NOMO-1 treated with dmso at 0.1 percent for 144 hours (cell line): ENCODE results near the gene FDX1.

Experiments
- DNase-seq: peaks from one replicate; lab custom pipeline; 2025; ENCODE audit not compliant: unreplicated experiment; lab: John Stamatoyannopoulos, UW

Gene FDX1

DNA sequence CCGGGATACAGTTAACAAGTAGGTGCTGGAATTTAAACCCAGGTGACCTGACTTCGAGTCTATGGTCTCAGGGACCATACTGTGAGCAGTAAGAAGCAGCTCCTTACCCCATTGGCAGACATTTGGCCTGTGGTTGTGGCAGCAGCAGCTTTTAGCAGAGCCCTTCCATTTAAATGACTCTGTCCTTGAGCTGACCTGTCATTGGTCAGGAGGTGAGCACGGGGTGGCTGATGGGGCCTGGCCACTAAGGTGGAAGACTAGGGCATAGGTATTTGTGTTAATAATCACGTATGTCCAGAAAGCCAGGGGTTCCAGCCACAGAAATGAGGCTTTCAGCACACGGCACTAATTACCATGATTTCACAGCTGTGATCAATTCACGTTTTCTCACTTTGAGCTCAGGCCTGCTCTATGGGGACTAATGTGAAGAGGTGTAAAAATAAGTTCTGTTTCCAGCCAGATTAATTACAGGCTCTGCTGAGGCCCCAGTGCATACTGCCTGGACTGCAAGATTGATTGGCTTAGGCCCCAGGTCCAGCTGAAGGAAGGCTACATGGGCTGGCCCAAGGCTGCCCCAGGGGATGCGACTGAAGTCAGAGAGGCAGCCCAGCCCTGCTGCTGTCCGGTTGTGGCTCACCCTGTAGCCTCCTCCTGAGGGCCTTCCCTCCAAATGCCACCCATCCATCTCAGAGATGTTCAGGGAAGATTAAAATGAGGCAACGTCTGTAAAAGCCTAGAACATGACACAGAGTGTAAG lies 76.0 kb downstream of the FDX1 start:
- no peak for DNase-seq

DNA sequence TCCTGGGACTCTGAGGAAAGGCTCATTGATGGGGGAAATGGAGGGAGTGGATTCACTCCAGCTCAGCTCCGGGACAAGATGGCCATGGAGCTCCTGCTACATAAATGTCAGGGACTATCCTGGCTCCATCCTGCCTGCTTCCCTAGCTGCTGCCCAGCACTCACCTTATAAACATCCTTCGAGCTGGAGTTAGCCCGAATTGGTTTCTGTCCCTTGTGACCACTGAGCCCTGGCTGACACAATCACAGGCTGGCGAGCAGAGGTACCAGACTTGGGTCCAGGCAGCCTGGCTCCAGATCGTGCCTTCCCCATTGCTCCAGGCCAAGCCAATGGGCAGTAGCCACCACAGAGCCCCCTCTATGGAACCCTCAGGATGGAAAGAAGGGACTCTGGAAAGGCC lies 77.6 kb downstream of the FDX1 start:
- DNase-seq: no peak

DNA sequence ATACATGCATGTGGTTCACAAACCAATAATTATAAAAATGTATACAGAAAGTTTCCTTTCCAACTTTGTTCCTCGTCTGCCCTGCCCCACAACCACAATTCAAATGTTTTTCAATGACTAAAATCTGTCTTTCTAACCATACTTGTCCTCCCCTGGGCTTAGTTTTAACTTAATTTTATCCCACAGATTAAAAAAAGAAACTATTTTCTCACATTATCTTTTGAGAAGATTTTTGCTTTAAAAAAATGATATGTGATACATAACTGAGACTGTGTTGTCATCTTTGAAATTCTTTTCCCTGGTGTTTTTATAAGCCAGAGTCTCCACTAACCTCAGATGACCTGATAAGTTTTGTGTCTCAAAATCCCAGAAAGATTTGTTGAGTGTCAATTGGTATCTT lies 79.0 kb downstream of the FDX1 start:
- no peak for DNase-seq

DNA sequence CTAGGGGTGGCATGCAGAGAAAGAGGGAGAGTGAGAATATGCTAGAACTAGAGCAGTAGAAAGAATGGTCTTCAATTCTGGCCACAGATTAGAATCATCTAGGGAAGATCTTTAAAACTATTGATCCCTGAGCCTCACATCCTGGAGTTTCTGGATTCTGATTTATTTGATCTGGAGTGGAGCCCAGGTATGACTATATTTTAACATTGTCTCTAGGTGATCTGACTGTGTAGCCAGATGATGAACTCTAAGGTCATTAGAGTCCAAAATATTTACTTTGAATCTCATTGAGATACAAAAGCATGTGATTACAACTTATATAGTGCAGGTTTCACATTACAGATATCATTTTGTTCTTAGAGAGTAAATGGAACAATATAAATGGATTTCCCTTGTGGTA lies 79.7 kb downstream of the FDX1 start:
- DNase-seq: no peak

DNA sequence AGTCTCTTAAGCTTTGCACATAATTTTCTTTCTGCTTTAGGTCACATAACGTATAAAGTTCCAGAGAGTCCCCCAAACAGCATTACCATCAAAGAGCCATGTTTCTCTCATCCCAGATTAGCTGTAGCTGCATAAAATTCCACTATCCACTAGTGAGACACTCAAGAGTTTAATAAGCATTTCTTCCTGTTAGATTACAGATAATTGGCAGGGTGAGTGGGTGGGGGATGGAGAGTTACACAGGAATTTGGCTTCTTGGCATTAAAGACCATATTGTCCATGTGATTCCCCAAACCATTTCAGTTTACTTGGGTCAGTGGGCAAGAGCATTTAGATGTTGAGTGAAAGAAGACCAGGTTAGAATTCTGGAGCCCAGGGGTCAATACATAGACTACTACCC lies 82.3 kb downstream of the FDX1 start:
- DNase-seq: no peak

DNA sequence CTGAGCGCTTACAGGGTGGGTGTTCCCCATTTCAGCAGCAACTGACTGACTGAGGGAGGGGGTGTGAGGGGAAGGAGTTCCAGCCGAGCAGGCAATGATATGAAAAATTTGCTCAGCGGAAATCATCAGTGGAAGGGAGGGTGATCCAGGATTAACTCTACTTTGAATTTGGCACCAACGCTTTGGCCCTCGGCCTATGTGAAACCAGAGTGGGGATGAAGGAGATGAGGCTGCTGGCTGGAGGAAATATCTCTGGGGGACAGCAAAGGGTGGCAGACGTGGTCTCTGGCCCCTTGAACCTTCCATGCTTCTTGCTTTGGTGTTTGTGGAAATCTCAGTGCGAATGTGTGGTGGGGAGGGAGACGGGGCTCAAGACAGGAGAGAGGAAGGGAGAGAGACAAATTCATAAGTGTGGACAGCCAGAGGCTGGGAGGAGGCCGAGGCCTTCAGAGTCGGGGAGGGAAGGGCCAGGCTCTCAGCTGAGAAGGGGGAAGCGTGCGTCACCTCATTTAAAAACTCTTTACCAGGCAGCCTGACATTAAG lies 83.6 kb downstream of the FDX1 start:
- no peak for DNase-seq

DNA sequence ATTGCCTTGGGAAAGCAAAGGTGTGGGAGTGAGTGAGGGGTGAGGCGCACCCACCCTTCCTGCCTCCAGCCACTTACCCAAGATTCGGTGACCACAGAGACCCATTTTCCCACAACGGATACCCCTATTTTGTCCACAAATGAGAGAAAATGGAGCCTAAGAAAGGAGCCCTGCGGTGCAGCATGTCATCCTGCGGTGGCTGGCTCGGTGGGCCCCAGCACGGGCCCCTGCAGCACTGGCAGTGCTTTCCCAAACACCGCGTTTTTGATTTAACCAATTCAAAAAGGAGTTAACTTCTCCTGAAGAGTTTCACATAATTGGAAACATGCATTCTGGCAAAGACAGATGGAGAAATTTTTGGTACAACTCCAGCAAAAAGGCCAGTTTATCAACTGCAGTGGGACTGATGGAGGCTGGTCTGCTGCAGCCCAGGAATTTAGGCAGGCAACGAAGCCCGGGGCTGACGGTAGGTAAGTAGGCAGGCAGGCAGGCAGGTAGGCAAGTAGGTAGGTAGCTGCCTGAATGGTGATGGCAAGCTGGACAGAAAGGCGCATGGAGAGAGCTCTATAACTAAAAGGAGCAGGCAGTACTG lies 84.2 kb downstream of the FDX1 start:
- DNase-seq: no peak
